A673 (cell line): Measurements from ENCODE around the gene SCD5. TPM values are rescaled to one million over a fixed set of nuclear protein-coding genes. Genes with fewer than 3 reads are reported as not detected.
A peak's percentile ranks its signal among the peaks of the same experiment; 100 is the strongest.
"Not testable (repeated sequence)": the region's sequence is repeated elsewhere in the genome, so short reads cannot be mapped to it uniquely, and the experiment has no call there.

Experiments used
- BruUV-seq: library from RNA; stranded (reverse); fragments of 400-500 nt; replicated peaks from 2 replicates; lab custom pipeline; 2021; lab: Mats Ljungman, UMichigan
- CTCF ChIA-PET: fragments of 300-600 bp; sonication (Branson Sonifier 250); formaldehyde crosslinking; loops from one replicate; lab custom pipeline; 2022; ENCODE audit warnings: antibody characterized with exemption; lab: Charles Lee
- POLR2A ChIA-PET: fragments of 300-600 bp; sonication (Branson Sonifier 250); formaldehyde crosslinking; loops from one replicate; lab custom pipeline; 2022; ENCODE audit warnings: antibody characterized with exemption; ENCODE audit not compliant: low non-redundant PET; lab: Charles Lee
- DNase-seq: peaks from one replicate; pipeline ENCODE4 v3.0.0-alpha.2; 2015; ENCODE audit warnings: low spot score
- H3K27ac ChIP-seq: fragments of 200-600 bp; sonication (generic); 2 replicates; pipeline ENCODE4 v1.5.1; 2016; ENCODE audit warnings: mixed run types, low read depth, mild to moderate bottlenecking, mixed read lengths, antibody characterized with exemption, low read length; ENCODE audit not compliant: poor library complexity, severe bottlenecking
- H3K27me3 ChIP-seq: fragments of 200-600 bp; sonication (generic); replicated peaks from 2 replicates; pipeline ENCODE4 v1.6.1; 2017; ENCODE audit warnings: mixed run types, low read depth, mild to moderate bottlenecking, mixed read lengths, antibody characterized with exemption, low read length; ENCODE audit not compliant: insufficient read depth, poor library complexity
- H3K36me3 ChIP-seq: fragments of 200-600 bp; sonication (generic); 2 replicates; pipeline ENCODE4 v1.6.1; 2016; ENCODE audit warnings: mixed run types, mild to moderate bottlenecking, mixed read lengths, antibody characterized with exemption, low read length; ENCODE audit not compliant: insufficient read depth, poor library complexity, severe bottlenecking
- H3K4me1 ChIP-seq: fragments of 200-600 bp; sonication (generic); 2 replicates; pipeline ENCODE4 v1.6.1; 2017; ENCODE audit warnings: mixed run types, mild to moderate bottlenecking, mixed read lengths, antibody characterized with exemption, low read length; ENCODE audit not compliant: insufficient read depth, poor library complexity, severe bottlenecking
- H3K4me3 ChIP-seq: fragments of 200-600 bp; sonication (generic); 2 replicates; pipeline ENCODE4 v1.5.1; 2016; ENCODE audit warnings: low read depth, mixed run types, mild to moderate bottlenecking, mixed read lengths, low read length; ENCODE audit not compliant: poor library complexity, severe bottlenecking
- H3K9me3 ChIP-seq: fragments of 200-600 bp; sonication (generic); 2 replicates; pipeline ENCODE4 v1.6.1; 2016; ENCODE audit warnings: mixed run types, low read depth, mild to moderate bottlenecking, mixed read lengths, antibody characterized with exemption, low read length; ENCODE audit not compliant: poor library complexity, severe bottlenecking
- EZH2 ChIP-seq: fragments of 200-600 bp; sonication (generic); IDR thresholded peaks from 2 replicates; pipeline ENCODE4 v1.6.1; 2017; ENCODE audit warnings: borderline replicate concordance, low read depth, mild to moderate bottlenecking, mixed read lengths, antibody characterized with exemption, low read length; ENCODE audit not compliant: poor library complexity, severe bottlenecking
- intact Hi-C: fragments of 100-400 bp; cut with micrococcal nuclease; formaldehyde crosslinking; loops from one replicate; pipeline ENCODE4 v1.10.0; 2022; ENCODE audit not compliant: unreplicated experiment
- total RNA-seq: library from RNA; stranded (reverse); gene quantifications from 2 replicates; pipeline ENCODE4 v1.2.3, GENCODE V29; 2021
- TF ChIP-seq, protein P1 (sequence below): fragments of 300-800, 200-600 bp; sonication (generic); conservative IDR thresholded peaks from 2 replicates; pipeline ENCODE4 v1.5.1; 2017; ENCODE audit warnings: low read depth, mild to moderate bottlenecking, antibody characterized with exemption, low read length, moderate library complexity, mixed read lengths

Gene SCD5
- total RNA-seq, 1 experiment from 2014 or later, result 15.8 TPM

- peaks cover 17% of the 10 kb centered on the region for H3K4me1 ChIP-seq
- CTCF ChIA-PET, result no interaction called here
- intact Hi-C loops, result no loop called here
- H3K27ac ChIP-seq, result no peak overlapping the region
- H3K36me3 ChIP-seq, result peaks cover 33% of the 10 kb centered on the region
- BruUV-seq, result no TSS peak
- POLR2A ChIA-PET, result no interaction called here
- H3K9me3 ChIP-seq, result no peaks in the 10 kb centered on the region
- no peak for TF ChIP-seq EZH2
- TF ChIP-seq, protein P1, sequence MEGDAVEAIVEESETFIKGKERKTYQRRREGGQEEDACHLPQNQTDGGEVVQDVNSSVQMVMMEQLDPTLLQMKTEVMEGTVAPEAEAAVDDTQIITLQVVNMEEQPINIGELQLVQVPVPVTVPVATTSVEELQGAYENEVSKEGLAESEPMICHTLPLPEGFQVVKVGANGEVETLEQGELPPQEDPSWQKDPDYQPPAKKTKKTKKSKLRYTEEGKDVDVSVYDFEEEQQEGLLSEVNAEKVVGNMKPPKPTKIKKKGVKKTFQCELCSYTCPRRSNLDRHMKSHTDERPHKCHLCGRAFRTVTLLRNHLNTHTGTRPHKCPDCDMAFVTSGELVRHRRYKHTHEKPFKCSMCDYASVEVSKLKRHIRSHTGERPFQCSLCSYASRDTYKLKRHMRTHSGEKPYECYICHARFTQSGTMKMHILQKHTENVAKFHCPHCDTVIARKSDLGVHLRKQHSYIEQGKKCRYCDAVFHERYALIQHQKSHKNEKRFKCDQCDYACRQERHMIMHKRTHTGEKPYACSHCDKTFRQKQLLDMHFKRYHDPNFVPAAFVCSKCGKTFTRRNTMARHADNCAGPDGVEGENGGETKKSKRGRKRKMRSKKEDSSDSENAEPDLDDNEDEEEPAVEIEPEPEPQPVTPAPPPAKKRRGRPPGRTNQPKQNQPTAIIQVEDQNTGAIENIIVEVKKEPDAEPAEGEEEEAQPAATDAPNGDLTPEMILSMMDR, result no peak
- DNase-seq, result no peak
- H3K4me3 ChIP-seq, result no peak overlapping the region
- no peaks in the 10 kb centered on the region for H3K27me3 ChIP-seq
Measured at GRCh38 chr4:82820689-82821088, 22.1 kb upstream of the SCD5 start.

- Histone ChIP-seq H3K36me3 (peaks cover 25% of the 10 kb centered on the region), H3K27me3 (no peaks in the 10 kb centered on the region), H3K27ac (peak overlapping the region; percentile 63), H3K4me1 (peaks cover 22% of the 10 kb centered on the region), H3K9me3 (no peaks in the 10 kb centered on the region), H3K4me3 (no peak overlapping the region)
- TF ChIP-seq EZH2, result no peak
- TF ChIP-seq, protein P1, result no peak
- TSS peak; percentile 56 for BruUV-seq
- POLR2A ChIA-PET, result interaction anchor here (0.6 kb wide), 1 partner anchor 28 kb away, joined by 4 read pairs; no protein-coding TSS in a partner anchor
- peak; percentile 47 for DNase-seq
- CTCF ChIA-PET, result no interaction called here
- intact Hi-C loops, result loop anchor here (10.0 kb wide), 1 partner anchor 94 kb away; no protein-coding TSS in a partner anchor
Measured at GRCh38 chr4:82818664-82819662, 20.4 kb upstream of the SCD5 start.

DNA sequence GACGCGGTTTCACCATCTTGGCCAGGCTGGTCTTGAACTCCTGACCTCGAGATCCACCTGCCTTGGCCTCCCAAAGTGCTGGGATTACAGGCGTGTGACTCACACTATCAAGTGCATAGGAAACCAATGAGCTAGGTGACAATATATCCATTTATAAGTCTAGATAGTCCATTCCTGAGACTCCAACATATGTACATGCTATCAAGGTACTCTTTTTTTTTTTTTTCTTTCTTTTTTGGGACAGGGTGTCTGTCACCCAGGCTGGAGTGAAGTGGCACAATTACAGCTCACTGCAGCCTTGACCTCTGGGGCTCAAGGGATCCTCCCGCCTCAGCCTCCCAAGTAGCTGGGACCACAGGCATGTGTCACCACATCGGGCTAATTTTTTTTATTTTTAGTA lies 18.3 kb upstream of the SCD5 start:
- H3K4me3 ChIP-seq, BruUV-seq, DNase-seq, POLR2A ChIA-PET, H3K27ac ChIP-seq, H3K27me3 ChIP-seq, CTCF ChIA-PET, H3K9me3 ChIP-seq: not testable (repeated sequence)
- intact Hi-C loops, result loop anchor here (10.0 kb wide), 1 partner anchor 92 kb away; no protein-coding TSS in a partner anchor
- Histone ChIP-seq H3K4me1 (peaks cover 29% of the 10 kb centered on the region), H3K36me3 (peaks cover 11% of the 10 kb centered on the region)
